Mucosa of descending colon (tissue), 3 donors: ENCODE data around the gene QPCTL. TPM values are rescaled to one million over a fixed set of nuclear protein-coding genes. Genes with fewer than 3 reads are reported as not detected.

Source experiments
- ATAC-seq: fragments of 200-7000 bp; cut with Tn5 transposase; one replicate; pipeline ENCODE4 v1.9.1; 2020; ENCODE audit warnings: mild to moderate bottlenecking, moderate library complexity
- DNase-seq, 3 donors: peaks; one replicate each; pipeline ENCODE4 v3.0.0-alpha.2; 2020
- H3K36me3 ChIP-seq: fragments of 200-600 bp; one replicate; pipeline ENCODE4 v1.8.0; 2021; ENCODE audit warnings: low read depth, mild to moderate bottlenecking
- H3K4me1 ChIP-seq: fragments of 200-600 bp; one replicate; pipeline ENCODE4 v1.8.0; 2021; ENCODE audit warnings: low read depth, mild to moderate bottlenecking
- H3K4me3 ChIP-seq: fragments of 200-600 bp; one replicate; pipeline ENCODE4 v1.8.0; 2021; ENCODE audit warnings: mild to moderate bottlenecking
- H3K9me3 ChIP-seq: fragments of 200-600 bp; one replicate; pipeline ENCODE4 v1.8.0; 2021; ENCODE audit warnings: mild to moderate bottlenecking
- CTCF ChIP-seq: fragments of 200-600 bp; IDR thresholded peaks from one replicate; pipeline ENCODE4 v1.8.0; 2022; ENCODE audit warnings: antibody characterized with exemption, mild to moderate bottlenecking
- intact Hi-C, 2 donors: fragments of 100-400 bp; cut with DNase I in 1 of 2; cut with micrococcal nuclease in 1 of 2; formaldehyde crosslinking; loops; one replicate each; pipeline versions ENCODE4 v1.11.0 to v1.11.1; 2022; cut with DNase I, micrococcal nuclease
- total RNA-seq, 3 donors: library from RNA; stranded (reverse); fragmentation: NEBNext Ultra II Directional in 2 of 3; extraction: Animal tissue kit (Norgen Biotek cat#: 25700) in 2 of 3; gene quantifications; one replicate each; pipeline versions ENCODE4 v1.2.1 to v1.2.4, GENCODE V29; 2021 to 2023
- donor health status: DM: no; HTN: no; CAD: no; lungs with moderate emphysema.
- donor health status: DM: no; HTN: no; CAD: no.
- donor health status: DM: no; HTN: yes; CAD: no.

Gene QPCTL
- total RNA-seq, 3 donors from 2014 or later, result 8.2 to 8.9 (median 8.3) TPM

GRCh38 chr19:45657520-45658167 is 34.8 kb upstream of the QPCTL start:
- Histone ChIP-seq H3K4me1 (no peaks in the 10 kb centered on the region), H3K9me3 (no peaks in the 10 kb centered on the region), H3K36me3 (no peaks in the 10 kb centered on the region), H3K4me3 (no peak overlapping the region)
- intact Hi-C loops, result no loop called here
- no peak for TF ChIP-seq CTCF
- ATAC-seq (no peak), DNase-seq (no peak)

- H3K4me1 ChIP-seq, result no peaks in the 10 kb centered on the region
- DNase-seq, result no peak
These were observed 33.3 kb upstream of the QPCTL start for GRCh38 chr19:45659096-45659729.

DNA sequence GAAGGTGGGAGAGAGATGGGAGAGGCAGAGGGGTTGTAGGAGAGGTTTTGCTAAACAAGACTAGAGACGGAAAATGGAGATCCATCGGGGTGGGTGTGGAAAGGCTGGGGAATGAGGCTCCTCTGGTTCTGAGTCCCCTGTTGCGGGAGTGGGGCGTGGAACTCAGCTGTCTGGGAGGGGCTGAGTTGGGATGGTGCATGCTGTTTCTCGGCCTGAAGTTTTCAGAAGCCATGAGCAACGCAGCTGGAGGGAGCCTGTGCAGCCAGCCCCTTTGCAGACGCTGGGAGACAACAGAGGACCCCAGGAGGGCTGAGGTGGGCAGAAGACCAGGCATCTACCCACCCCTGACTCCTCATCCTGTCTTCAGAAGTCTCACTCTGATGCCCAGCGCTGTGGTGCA is 31.8 kb upstream of the QPCTL start:
- TF ChIP-seq CTCF, result no peak
- H3K36me3 ChIP-seq, result no peaks in the 10 kb centered on the region
- no peak for DNase-seq
- no peak for ATAC-seq
- intact Hi-C loops, result no loop called here
- no peaks in the 10 kb centered on the region for H3K4me1 ChIP-seq
- H3K9me3 ChIP-seq, result no peaks in the 10 kb centered on the region
- H3K4me3 ChIP-seq, result no peak overlapping the region

More at GRCh38 chr19:45659096-45659729, 33.3 kb upstream of the QPCTL start:
- intact Hi-C loops, result no loop called here
- no peaks in the 10 kb centered on the region for H3K9me3 ChIP-seq
- no peak for TF ChIP-seq CTCF
- no peak overlapping the region for H3K4me3 ChIP-seq
- H3K36me3 ChIP-seq, result no peaks in the 10 kb centered on the region
- no peak for ATAC-seq

GRCh38 chr19:45663800-45664199 is 28.7 kb upstream of the QPCTL start:
- peaks cover 8% of the 10 kb centered on the region for H3K4me1 ChIP-seq

GRCh38 chr19:45664575-45664974 is 27.9 kb upstream of the QPCTL start:
- intact Hi-C loops, result no loop called here
- peaks cover 15% of the 10 kb centered on the region for H3K4me1 ChIP-seq
- DNase-seq, result peak in 1 of 3 donors; percentile 24
- no peak for TF ChIP-seq CTCF
- no peaks in the 10 kb centered on the region for H3K36me3 ChIP-seq
- H3K4me3 ChIP-seq, result no peak overlapping the region
- ATAC-seq, result no peak
- H3K9me3 ChIP-seq, result no peaks in the 10 kb centered on the region

More at GRCh38 chr19:45663800-45664199, 28.7 kb upstream of the QPCTL start:
- no peaks in the 10 kb centered on the region for H3K36me3 ChIP-seq
- H3K9me3 ChIP-seq, result no peaks in the 10 kb centered on the region
- ATAC-seq (no peak), DNase-seq (no peak)
- no peak overlapping the region for H3K4me3 ChIP-seq
- TF ChIP-seq CTCF, result no peak
- intact Hi-C loops, result no loop called here
